HG03432 (cell line): Measurements from ENCODE around the gene PDIA3.
"Not testable (repeated sequence)": the region's sequence is repeated elsewhere in the genome, so short reads cannot be mapped to it uniquely, and the experiment has no call there.

Experiments used
- ATAC-seq: cut with Tn5 transposase; IDR thresholded peaks from one replicate; pipeline ENCODE4 v1.9.1; 2021; ENCODE audit warnings: mild to moderate bottlenecking, moderate library complexity; ENCODE audit not compliant: unreplicated experiment

PDIA3 gene

GRCh38 chr15:43808960-43809678 lies 62.9 kb downstream of the PDIA3 start:
- ATAC-seq, result no peak

- not testable (repeated sequence) for ATAC-seq
These were observed 68.8 kb downstream of the PDIA3 start for GRCh38 chr15:43815064-43815463.

GRCh38 chr15:43821505-43821904 lies 75.3 kb downstream of the PDIA3 start:
- ATAC-seq, result no peak
